Left ventricle myocardium superior (tissue), 1 donor: Measurements from ENCODE around the gene FAM168A. TPM values are rescaled to one million over a fixed set of nuclear protein-coding genes. Genes with fewer than 3 reads are reported as not detected.
A peak's percentile ranks its signal among the peaks of the same experiment; 100 is the strongest.

ENCODE experiments used
- ATAC-seq: fragments of 200-7000 bp; cut with Tn5 transposase; one replicate; pipeline ENCODE4 v1.9.1; 2020; ENCODE audit warnings: mild to moderate bottlenecking, moderate library complexity
- DNase-seq: peaks from one replicate; pipeline ENCODE4 v3.0.0-alpha.2; 2020
- intact Hi-C: fragments of 100-400 bp; cut with micrococcal nuclease; formaldehyde crosslinking; loops from one replicate; pipeline ENCODE4 v1.11.0; 2022
- long read RNA-seq: library from polyadenylated mRNA; unstranded; transcript quantifications from one replicate; pipeline ENCODE4 v2.0.0, GENCODE V29; 2021
- total RNA-seq: library from RNA; stranded (reverse); fragmentation: NEBNext Ultra II Directional; extraction: Animal tissue kit (Norgen Biotek cat#: 25700); gene quantifications from one replicate; pipeline ENCODE4 v1.2.1, GENCODE V29; 2021
- donor health status: DM: no; HTN: yes; CAD: no; lungs with severe emphysema.

The FAM168A gene, protein sequence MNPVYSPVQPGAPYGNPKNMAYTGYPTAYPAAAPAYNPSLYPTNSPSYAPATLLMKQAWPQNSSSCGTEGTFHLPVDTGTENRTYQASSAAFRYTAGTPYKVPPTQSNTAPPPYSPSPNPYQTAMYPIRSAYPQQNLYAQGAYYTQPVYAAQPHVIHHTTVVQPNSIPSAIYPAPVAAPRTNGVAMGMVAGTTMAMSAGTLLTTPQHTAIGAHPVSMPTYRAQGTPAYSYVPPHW
- 30.6 TPM for total RNA-seq
- long read RNA-seq, partial matches to known transcripts = 2 of 18 reads
- long read RNA-seq, other reads (novel, unspliced or antisense) = 16 of 18 reads

DNA sequence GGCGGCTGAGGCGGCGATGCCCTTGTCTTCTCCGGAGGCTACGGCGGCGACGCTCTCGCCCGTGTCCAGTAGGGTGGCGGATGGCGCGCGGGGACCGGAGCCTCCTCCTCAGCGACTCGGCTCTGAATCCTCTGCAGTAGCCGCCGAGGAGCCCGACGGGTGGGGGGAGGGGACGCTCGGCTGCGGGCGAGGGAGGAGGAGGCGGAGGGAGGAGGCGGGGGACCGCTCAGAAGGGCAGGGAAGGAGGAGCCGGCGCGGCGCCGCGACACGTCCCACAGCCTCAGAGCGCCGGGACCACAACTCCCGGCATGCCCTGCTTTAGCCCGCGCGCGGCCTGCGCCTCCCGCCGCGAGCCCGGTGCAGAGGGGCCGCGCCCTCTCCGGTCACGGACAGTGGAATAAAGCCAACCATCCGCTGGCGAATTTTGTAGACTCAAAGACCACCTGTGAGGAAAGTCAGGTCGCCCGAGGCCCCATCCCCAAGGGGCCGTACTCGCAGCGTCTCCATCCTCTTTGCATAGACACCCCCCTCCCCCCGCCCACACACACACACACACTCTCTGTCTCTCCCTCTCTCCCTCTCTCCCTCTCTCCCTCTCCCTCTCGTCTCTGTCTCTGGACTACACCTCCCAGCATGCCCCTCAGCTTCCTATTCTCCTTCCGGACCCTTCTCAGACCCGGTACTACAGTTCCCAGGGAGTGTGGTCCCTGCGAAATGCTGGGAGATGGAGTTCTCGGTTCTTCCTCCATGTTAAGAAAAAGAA, at the start of gene FAM168A:
FAM168A (minus strand) TSS at position 157 of the 763 bp plus-strand sequence. CDS start 129,638 bp downstream, outside the sequence.
- peak; percentile 99 for ATAC-seq
- intact Hi-C loops = no loop called here
- peak; percentile 99 for DNase-seq

- intact Hi-C loops = no loop called here
- DNase-seq (peak; percentile 92), ATAC-seq (peak; percentile 99)
Observed at GRCh38 chr11:73647459-73648100, 49.7 kb upstream of the FAM168A start.

GRCh38 chr11:73645972-73646631, 48.2 kb upstream of the FAM168A start, which contains the start of gene PLEKHB1:
Gene PLEKHB1, plus strand, starts transcription at chr11:73646581. Its CDS starts 28 bp downstream, at chr11:73646609.
- ATAC-seq (peak; percentile 11), DNase-seq (peak; percentile 35)
- intact Hi-C loops = no loop called here

- DNase-seq (no peak), ATAC-seq (no peak)
- intact Hi-C loops = no loop called here
Observed at GRCh38 chr11:73645121-73645969, 47.4 kb upstream of the FAM168A start.

- no peak for ATAC-seq
Observed at GRCh38 chr11:73641668-73642067, 43.8 kb upstream of the FAM168A start.

GRCh38 chr11:73640592-73640991, 42.7 kb upstream of the FAM168A start:
- no peak for ATAC-seq
- intact Hi-C loops = no loop called here
- no peak for DNase-seq

More at GRCh38 chr11:73641668-73642067, 43.8 kb upstream of the FAM168A start:
- no peak for DNase-seq
- intact Hi-C loops = no loop called here

GRCh38 chr11:73637012-73637411, 39.1 kb upstream of the FAM168A start:
- no peak for ATAC-seq
- no peak for DNase-seq
- intact Hi-C loops = no loop called here

DNA sequence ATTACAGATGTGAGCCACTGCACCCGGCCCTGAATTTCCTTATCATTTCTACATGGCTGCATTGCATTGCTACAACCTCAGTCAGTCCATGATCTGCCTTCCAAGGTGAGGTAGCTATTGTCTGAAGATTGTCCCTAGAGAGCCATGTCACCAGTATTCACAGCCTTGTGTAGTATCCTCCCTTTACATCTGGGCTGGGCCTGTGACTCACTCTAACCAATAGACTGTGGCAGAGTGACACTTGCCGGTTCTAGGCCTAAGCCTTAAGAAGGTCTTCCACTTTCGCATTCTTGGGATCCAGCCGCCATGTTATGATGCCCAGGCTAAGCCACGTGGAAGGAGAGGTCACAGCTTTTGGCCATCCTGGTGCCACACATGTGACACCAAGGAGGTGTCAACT, 38.3 kb upstream of the FAM168A start:
- no peak for DNase-seq
- intact Hi-C loops = no loop called here
- no peak for ATAC-seq

- no peak for ATAC-seq
- intact Hi-C loops = no loop called here
- no peak for DNase-seq
Observed at GRCh38 chr11:73635721-73636120, 37.8 kb upstream of the FAM168A start.

- DNase-seq = no peak
- intact Hi-C loops = no loop called here
- no peak for ATAC-seq
Observed at GRCh38 chr11:73633999-73634398, 36.1 kb upstream of the FAM168A start.

- intact Hi-C loops = no loop called here
- DNase-seq = no peak
- ATAC-seq = no peak
Observed at GRCh38 chr11:73632996-73633395, 35.1 kb upstream of the FAM168A start.

- DNase-seq = no peak
- intact Hi-C loops = no loop called here
- ATAC-seq = no peak
Observed at GRCh38 chr11:73629907-73630306, 32.0 kb upstream of the FAM168A start.

GRCh38 chr11:73625696-73626318, 27.9 kb upstream of the FAM168A start:
- ATAC-seq (peak; percentile 83), DNase-seq (peak; percentile 71)
- intact Hi-C loops = no loop called here

DNA sequence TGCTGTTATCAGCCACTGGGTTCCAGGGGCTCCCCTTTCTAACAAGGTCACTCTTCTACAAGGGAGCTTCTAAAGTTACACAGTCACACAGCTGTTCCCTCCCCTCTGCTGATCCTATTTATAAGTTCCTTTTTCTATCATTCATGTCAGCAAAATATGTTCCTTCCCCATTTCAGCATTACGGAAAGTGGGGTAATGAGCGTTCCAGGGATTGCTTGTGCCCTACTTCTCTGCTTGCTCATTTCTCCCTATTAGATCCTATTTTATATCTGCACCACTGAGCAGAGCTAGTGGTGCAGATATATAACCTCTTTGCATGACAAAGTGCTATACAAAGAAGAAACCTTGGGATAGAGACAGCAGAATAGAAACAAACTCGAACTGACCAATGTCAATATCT, 25.8 kb upstream of the FAM168A start:
- DNase-seq (no peak), ATAC-seq (peak; percentile 69)
- intact Hi-C loops = no loop called here

DNA sequence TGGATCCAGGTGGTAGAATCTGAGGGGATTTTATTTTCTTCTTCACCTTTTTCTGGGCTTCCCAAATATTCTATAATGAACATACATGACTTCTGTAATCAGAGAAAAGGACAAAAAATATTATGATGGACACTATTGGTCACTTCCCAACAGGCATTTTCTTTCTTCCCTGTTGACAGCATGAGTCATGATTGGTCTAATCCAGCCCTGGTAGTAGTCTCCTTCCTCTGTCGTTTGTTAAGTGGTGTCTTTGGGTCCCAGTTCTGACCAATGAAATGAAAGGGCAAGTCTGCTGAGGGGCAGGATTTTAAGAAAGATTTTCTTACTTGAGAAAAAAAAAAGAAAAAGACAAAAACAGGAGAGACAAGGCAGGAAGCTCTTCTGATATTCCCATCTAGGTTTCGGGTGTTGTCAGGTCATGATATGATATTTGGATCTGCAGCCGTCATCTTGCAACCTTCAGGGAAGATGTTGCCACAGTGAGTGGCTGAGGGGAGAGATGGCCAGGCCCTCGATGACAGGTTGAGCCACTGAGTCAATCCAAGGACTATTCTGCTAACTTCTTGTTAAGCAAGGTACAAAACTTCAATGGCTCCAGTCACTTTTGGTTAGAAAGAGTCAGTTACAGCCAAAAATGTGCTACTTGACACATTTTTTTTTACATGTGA, 25.1 kb upstream of the FAM168A start:
- intact Hi-C loops = no loop called here
- no peak for DNase-seq
- no peak for ATAC-seq

- no peak for ATAC-seq
Observed at GRCh38 chr11:73614591-73614990, 16.7 kb upstream of the FAM168A start.

GRCh38 chr11:73612601-73613140, 14.8 kb upstream of the FAM168A start:
- DNase-seq (no peak), ATAC-seq (no peak)
- intact Hi-C loops = no loop called here

More at GRCh38 chr11:73614591-73614990, 16.7 kb upstream of the FAM168A start:
- DNase-seq = no peak
- intact Hi-C loops = no loop called here
